GM12872 (cell line): ENCODE measurements around the gene PAK1.

ENCODE experiments used
- CTCF ChIP-seq: IDR thresholded peaks from 3 replicates; pipeline ENCODE4 v1.5.1; 2011; ENCODE audit warnings: low read depth, mild to moderate bottlenecking, low read length, moderate library complexity; ENCODE audit not compliant: insufficient read depth

PAK1 gene

GRCh38 chr11:77457340-77457739 is 16.6 kb downstream of the PAK1 start:
- no peak for TF ChIP-seq CTCF

- TF ChIP-seq CTCF, result no peak
Measured at GRCh38 chr11:77455740-77456139, 18.2 kb downstream of the PAK1 start.

- no peak for TF ChIP-seq CTCF
Measured at GRCh38 chr11:77454867-77455655, 18.8 kb downstream of the PAK1 start.

- no peak for TF ChIP-seq CTCF
Measured at GRCh38 chr11:77450227-77450626, 23.7 kb downstream of the PAK1 start.

GRCh38 chr11:77449784-77450183 is 24.1 kb downstream of the PAK1 start:
- TF ChIP-seq CTCF, result no peak

- no peak for TF ChIP-seq CTCF
Measured at GRCh38 chr11:77449060-77449521, 24.8 kb downstream of the PAK1 start.

- TF ChIP-seq CTCF, result no peak
Measured at GRCh38 chr11:77448269-77448668, 25.6 kb downstream of the PAK1 start.
